HG02759 (cell line): ENCODE measurements around the gene VPS8.

ENCODE experiments used
- ATAC-seq: cut with Tn5 transposase; IDR thresholded peaks from one replicate; pipeline ENCODE4 v1.9.1; 2021; ENCODE audit warnings: mild to moderate bottlenecking, moderate library complexity; ENCODE audit not compliant: unreplicated experiment

VPS8 gene

GRCh38 chr3:185049710-185050109 is 237.7 kb downstream of the VPS8 start:
- ATAC-seq = no peak

GRCh38 chr3:185051801-185052200 is 239.8 kb downstream of the VPS8 start:
- no peak for ATAC-seq

- ATAC-seq = no peak
These were observed 240.7 kb downstream of the VPS8 start for GRCh38 chr3:185052631-185053030.

GRCh38 chr3:185056908-185057307 is 244.9 kb downstream of the VPS8 start:
- no peak for ATAC-seq

GRCh38 chr3:185057829-185058228 is 245.9 kb downstream of the VPS8 start:
- ATAC-seq = no peak

GRCh38 chr3:185058796-185059195 is 246.8 kb downstream of the VPS8 start:
- ATAC-seq = no peak

- ATAC-seq = no peak
These were observed 247.8 kb downstream of the VPS8 start for GRCh38 chr3:185059766-185060165.

GRCh38 chr3:185060655-185061054 is 248.7 kb downstream of the VPS8 start:
- no peak for ATAC-seq

- no peak for ATAC-seq
These were observed 250.2 kb downstream of the VPS8 start for GRCh38 chr3:185062191-185062590.

GRCh38 chr3:185063431-185063830 is 251.5 kb downstream of the VPS8 start:
- no peak for ATAC-seq

- ATAC-seq = no peak
These were observed 253.1 kb downstream of the VPS8 start for GRCh38 chr3:185065059-185065458.

GRCh38 chr3:185066251-185066650 is 254.3 kb downstream of the VPS8 start:
- no peak for ATAC-seq

GRCh38 chr3:185067173-185067572 is 255.2 kb downstream of the VPS8 start:
- no peak for ATAC-seq

GRCh38 chr3:185069037-185070030 is 257.4 kb downstream of the VPS8 start:
- ATAC-seq = no peak

- no peak for ATAC-seq
These were observed 258.7 kb downstream of the VPS8 start for GRCh38 chr3:185070491-185071286.

- no peak for ATAC-seq
These were observed 259.4 kb downstream of the VPS8 start for GRCh38 chr3:185071287-185071800.

- no peak for ATAC-seq
These were observed 263.6 kb downstream of the VPS8 start for GRCh38 chr3:185075547-185075946.

GRCh38 chr3:185076219-185076618 is 264.3 kb downstream of the VPS8 start:
- ATAC-seq = no peak

GRCh38 chr3:185079625-185080024 is 267.7 kb downstream of the VPS8 start:
- ATAC-seq = no peak

- ATAC-seq = no peak
These were observed 269.6 kb downstream of the VPS8 start for GRCh38 chr3:185081521-185081920.

GRCh38 chr3:185082149-185082548 is 270.2 kb downstream of the VPS8 start:
- no peak for ATAC-seq

- no peak for ATAC-seq
These were observed 270.9 kb downstream of the VPS8 start for GRCh38 chr3:185082829-185083228.
